ENCODE results near the gene GPR26.
A peak's percentile ranks its signal among the peaks of the same experiment; 100 is the strongest.

The GPR26 gene

DNA sequence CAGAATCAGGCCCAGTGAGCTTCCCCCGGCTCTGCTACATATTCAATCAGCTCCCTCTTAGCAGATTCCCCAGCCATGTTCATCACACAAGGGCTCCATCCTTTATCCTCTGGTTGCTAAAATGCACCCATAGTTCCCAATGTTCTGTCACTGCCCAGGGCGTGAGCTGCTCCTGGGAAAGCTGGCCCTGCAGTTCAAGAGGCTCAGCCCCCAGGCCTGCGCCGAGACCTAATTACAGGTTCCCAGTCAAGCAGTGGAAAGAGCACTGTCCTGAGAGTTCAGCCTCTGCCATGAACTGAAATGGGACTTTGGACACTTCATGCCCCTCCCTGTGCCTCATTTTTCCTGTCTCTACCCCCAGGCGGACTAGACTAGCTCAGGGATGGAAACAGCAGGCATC is 75.6 kb downstream of the GPR26 start:
- Histone ChIP-seq H3K4me1 (ENCODE audit: control insufficient read depth, insufficient read depth, low read length) (no peaks in the 10 kb centered on the region), H3K9ac (ENCODE audit: low read length) (no peak overlapping the region), H3K27me3 (replicated peaks; ENCODE audit: control insufficient read depth, insufficient read depth, low read length) (peaks cover 4% of the 10 kb centered on the region), H3K9me3 (ENCODE audit: control insufficient read depth, low read length) (no peaks in the 10 kb centered on the region), H3K36me3 (ENCODE audit: control insufficient read depth, insufficient read depth, low read length, severe bottlenecking) (no peaks in the 10 kb centered on the region), H3K4me3 (ENCODE audit: low read length) (no peak overlapping the region)
- DNase-seq (ENCODE audit: low read depth) = no peak

DNA sequence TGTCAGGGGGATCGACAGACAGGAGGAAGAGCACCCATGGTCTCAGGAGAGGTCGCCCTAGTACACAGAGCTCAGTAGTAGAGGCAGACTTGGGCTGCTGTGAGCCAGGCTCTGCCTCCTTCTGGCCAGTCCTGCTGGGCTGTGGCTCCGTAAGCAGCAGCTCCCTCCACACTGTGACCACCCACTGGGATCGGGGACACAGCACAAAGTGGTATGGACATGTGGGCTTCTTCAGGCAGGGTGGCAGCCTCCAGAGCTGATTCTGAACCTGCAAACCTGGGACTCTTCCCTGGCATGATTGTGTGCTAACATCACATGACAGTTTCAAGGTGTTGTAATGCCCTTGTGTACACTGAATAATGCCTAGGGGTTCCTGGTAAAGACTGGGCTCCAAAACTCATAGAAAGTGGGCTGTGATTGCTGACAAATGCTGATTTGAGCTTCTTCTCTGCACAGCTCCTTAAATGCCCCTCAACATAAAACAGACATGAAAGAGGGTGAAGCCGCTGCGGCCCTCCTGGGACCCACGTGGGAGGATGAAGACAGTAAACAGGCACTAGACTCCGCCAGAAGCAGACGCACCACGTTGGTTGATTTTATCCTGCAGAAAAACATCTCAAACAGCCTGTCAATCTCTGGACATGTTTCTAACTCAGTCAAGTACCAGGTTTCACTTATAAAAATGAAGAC is 76.7 kb downstream of the GPR26 start:
- no peaks in the 10 kb centered on the region for H3K4me1 ChIP-seq (ENCODE audit: control insufficient read depth, insufficient read depth, low read length)
- H3K9me3 ChIP-seq (ENCODE audit: control insufficient read depth, low read length) = no peaks in the 10 kb centered on the region
- no peaks in the 10 kb centered on the region for H3K36me3 ChIP-seq (ENCODE audit: control insufficient read depth, insufficient read depth, low read length, severe bottlenecking)
- DNase-seq (ENCODE audit: low read depth) = no peak
- no peak overlapping the region for H3K9ac ChIP-seq (ENCODE audit: low read length)
- H3K4me3 ChIP-seq (ENCODE audit: low read length) = no peak overlapping the region
- H3K27me3 ChIP-seq (replicated peaks; ENCODE audit: control insufficient read depth, insufficient read depth, low read length) = peaks cover 4% of the 10 kb centered on the region

DNA sequence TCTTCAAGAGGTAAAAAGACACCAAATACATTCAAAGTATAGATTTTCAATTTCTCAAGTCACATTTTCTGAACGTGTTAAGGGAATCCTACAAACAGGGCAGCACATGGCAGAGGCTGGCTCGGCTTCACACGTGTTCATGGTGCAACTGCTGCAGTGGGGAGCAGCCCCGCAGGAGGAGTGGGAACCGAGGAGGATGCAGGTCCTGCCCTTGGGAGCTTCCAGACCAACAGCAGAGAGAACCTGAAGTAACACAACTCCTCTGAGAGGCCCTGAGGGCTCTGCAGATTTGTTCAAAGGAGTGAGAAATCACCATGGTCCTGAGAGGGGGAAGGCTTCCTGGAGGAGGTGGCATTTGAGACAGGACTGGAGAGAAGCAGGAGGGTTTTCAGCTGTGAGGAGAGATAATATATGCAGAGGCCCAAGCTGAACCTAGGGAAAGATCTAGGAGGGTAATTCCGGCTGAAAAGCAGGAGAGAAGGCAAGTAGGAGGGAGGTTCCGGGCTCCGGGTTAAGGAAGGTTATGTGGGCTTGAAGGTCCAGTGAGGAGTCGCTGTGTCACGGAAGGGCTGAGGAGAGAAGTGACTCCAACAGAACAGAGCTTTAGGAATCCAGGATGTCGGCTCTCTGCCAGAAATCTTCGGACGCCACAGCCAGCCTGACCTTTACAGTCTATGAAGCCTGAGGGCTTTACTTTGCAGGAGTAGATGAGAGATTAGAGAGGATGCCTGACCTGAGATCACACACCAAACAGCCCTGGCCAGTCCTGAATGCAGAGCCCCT is 77.5 kb downstream of the GPR26 start:
- Histone ChIP-seq H3K9ac (ENCODE audit: low read length) (no peak overlapping the region), H3K4me3 (ENCODE audit: low read length) (no peak overlapping the region), H3K27me3 (replicated peaks; ENCODE audit: control insufficient read depth, insufficient read depth, low read length) (peaks cover 4% of the 10 kb centered on the region), H3K36me3 (ENCODE audit: control insufficient read depth, insufficient read depth, low read length, severe bottlenecking) (no peaks in the 10 kb centered on the region), H3K4me1 (ENCODE audit: control insufficient read depth, insufficient read depth, low read length) (no peaks in the 10 kb centered on the region), H3K9me3 (ENCODE audit: control insufficient read depth, low read length) (no peaks in the 10 kb centered on the region)
- DNase-seq (ENCODE audit: low read depth) = peak; percentile 64

DNA sequence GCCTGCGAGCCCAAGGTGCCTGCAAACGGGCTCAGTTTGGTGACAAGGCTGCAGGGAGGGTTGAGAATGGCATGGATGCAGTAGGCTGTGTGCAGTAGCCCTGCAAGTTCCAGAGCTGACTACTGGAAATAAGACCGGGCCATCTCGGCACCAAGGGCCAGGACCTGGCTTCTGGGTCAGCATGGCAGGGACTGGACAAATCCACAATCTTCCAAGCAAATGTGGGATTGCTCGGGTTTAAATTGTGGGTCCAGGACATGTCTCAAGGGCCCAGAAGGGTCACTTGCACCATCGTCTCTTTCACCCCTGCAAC is 78.0 kb downstream of the GPR26 start:
- H3K9ac ChIP-seq (ENCODE audit: low read length) = no peak overlapping the region
- no peaks in the 10 kb centered on the region for H3K36me3 ChIP-seq (ENCODE audit: control insufficient read depth, insufficient read depth, low read length, severe bottlenecking)
- no peaks in the 10 kb centered on the region for H3K4me1 ChIP-seq (ENCODE audit: control insufficient read depth, insufficient read depth, low read length)
- H3K9me3 ChIP-seq (ENCODE audit: control insufficient read depth, low read length) = no peaks in the 10 kb centered on the region
- no peak overlapping the region for H3K4me3 ChIP-seq (ENCODE audit: low read length)
- DNase-seq (ENCODE audit: low read depth) = no peak
- peaks cover 4% of the 10 kb centered on the region for H3K27me3 ChIP-seq (replicated peaks; ENCODE audit: control insufficient read depth, insufficient read depth, low read length)
